HG03139 (cell line): ENCODE data around the gene RAB31.
"Not testable (repeated sequence)": the region's sequence is repeated elsewhere in the genome, so short reads cannot be mapped to it uniquely, and the experiment has no call there.

ENCODE experiments used
- ATAC-seq: cut with Tn5 transposase; IDR thresholded peaks from one replicate; pipeline ENCODE4 v1.9.1; 2021; ENCODE audit not compliant: unreplicated experiment

The RAB31 gene

GRCh38 chr18:9835825-9836224 is 127.7 kb downstream of the RAB31 start:
- ATAC-seq = no peak

DNA sequence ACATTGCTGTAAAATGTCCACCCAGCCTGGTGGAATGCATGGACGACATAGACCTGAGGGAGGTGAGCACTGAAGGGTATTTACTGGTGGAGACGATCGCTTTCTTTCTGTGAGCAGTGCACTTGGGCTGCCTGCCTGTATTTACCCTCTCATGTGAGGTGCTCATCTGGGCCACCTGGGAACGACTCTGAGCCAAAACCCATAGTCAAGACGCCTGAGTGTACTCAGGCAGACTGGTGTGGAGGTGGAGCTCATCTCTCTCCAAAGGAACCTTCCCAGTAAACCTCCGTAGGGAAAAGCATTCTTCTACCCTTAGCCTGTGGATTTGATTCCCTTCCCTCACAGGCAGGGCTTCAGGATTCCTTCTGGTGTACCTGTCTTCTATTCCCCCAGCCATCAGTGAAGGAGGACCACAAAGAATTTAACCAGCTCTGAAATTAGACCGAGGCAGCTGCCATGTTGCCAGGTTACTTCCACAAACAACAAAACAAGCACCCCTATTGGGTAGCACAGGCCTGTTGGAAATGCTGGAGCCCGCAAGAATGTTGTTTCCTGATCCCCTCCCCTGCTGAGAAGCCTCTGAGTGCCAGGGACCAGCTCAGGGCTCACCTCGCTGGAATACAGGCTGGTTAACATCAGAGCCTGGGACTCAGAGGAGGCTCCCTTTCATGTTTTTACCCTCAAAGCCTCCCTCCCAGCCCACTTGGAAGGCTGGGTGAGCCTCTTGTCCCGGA is 130.2 kb downstream of the RAB31 start:
- ATAC-seq = no peak

DNA sequence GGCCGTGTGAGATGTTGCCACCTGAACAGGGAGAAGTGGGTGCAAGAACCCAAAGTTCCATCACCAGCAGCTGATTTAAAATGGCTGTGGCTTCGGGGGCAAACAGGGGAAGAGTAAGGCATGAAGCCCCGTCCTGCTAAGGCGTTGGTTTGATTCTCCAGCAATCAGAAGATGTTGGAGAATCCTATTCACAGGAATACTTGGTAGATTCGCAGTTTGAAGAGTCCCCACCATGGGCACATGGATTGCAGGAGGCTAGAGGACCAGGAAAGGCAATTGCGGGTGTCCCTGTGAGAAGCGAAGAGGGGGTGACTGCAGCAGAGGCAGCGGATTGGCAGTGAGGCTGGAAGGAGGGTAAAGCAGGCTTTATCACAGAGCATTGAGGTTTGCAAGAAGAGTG is 131.1 kb downstream of the RAB31 start:
- no peak for ATAC-seq

- no peak for ATAC-seq
Measured at GRCh38 chr18:9839853-9840252, 131.8 kb downstream of the RAB31 start.

- no peak for ATAC-seq
Measured at GRCh38 chr18:9841752-9842151, 133.7 kb downstream of the RAB31 start.

- no peak for ATAC-seq
Measured at GRCh38 chr18:9842448-9842847, 134.3 kb downstream of the RAB31 start.

GRCh38 chr18:9845256-9845655 is 137.2 kb downstream of the RAB31 start:
- ATAC-seq = no peak

GRCh38 chr18:9846162-9846925 is 138.2 kb downstream of the RAB31 start:
- ATAC-seq = no peak

- ATAC-seq = no peak
Measured at GRCh38 chr18:9848170-9848879, 140.2 kb downstream of the RAB31 start.

- no peak for ATAC-seq
Measured at GRCh38 chr18:9849407-9850283, 141.5 kb downstream of the RAB31 start.

GRCh38 chr18:9850309-9850708 is 142.2 kb downstream of the RAB31 start:
- ATAC-seq = no peak

- no peak for ATAC-seq
Measured at GRCh38 chr18:9851511-9851910, 143.4 kb downstream of the RAB31 start.

DNA sequence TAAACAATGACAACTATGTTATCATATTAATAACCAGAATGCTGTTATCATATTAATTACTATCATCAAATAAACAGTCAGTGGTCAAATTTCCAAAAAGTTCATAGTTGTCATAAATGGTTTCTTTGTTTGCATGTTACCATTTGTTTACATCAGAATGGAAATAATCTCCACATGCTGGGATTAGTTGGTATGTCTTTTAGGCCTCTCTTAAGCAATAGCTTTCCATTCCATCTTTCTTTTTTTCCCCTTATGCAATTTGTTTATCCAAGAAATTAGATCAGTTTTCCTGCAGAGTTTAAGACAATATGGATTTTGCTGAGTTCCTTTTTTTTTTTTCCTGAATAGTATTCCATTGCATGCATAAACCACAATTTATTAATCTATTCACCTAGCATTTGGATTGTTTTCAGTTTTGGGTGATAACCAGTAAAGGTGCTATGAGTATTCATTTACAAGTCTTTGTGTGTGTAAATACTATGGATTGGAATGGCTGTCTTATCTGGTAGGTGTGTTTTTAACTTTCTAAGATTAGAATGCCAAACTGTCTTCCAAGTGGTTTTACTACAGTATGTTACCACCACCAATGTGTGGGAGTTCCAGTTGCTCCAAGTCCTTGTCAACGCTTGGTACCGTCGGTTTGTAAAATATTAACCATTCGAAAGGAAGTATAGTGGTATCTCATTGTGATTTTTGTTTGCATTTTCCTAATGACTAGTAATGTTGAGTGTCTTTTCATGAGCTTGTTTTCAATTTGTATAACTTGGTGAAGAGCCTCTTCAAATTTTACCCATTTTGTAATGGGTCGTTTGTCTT is 144.4 kb downstream of the RAB31 start:
- ATAC-seq = no peak

DNA sequence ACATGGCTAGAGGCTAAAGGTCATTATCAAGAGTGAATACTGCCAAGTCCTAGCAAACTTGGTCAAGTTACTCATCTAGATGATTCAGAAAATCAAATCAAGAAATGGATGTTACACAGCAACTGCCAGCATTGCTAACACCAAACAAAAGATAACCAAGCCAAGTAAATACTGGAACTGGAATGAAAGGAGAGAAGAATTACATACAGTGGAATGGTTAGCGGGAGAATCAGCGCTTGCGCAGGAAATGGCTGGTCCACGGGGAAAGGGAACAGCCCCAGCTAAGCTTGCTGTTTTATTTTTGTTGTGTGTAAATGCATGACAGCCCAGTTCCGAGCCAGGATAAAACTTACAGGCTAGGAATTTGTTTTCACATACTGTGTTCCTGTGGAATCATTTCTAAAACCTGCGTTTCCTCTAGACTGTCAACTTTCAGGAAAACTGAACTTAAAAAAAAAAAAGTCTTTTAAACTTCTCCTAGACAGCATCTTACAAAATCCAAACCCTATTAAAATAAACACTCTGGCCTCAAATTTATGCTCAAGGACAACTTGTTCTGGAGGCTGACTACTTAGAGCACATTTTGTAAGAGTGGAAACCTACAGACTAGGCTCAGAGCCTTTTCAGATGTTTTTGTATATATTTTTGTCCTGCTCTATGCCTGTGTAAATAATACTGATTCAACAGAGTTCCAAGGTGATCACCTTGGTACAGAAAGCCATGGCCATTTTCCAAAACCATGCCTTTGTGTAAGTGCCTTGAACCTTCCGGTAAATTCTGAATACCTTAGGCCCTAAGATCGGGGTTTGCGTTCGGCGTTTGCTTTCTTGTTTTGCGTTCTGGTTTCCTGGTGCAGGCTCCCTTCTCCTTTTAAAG is 146.9 kb downstream of the RAB31 start:
- no peak for ATAC-seq

DNA sequence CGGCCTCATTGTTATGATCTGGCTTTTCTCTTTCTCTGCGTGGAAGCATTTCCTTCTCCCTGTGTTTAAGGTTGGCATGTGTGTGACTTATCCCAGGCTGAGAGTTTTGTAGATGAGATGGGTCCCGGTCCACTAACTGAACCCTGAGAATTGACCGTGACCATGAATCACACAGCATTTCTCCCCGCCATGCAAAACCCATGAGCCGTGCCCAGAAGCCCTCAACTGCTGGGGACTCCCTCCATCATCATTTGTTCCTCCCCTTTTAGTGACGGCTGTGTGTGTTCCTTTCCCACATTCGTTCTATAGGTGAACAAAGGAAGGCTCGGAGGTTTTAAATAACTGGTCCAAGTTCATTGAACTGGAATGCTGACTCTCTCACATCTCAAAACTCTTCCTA is 147.6 kb downstream of the RAB31 start:
- ATAC-seq = no peak

DNA sequence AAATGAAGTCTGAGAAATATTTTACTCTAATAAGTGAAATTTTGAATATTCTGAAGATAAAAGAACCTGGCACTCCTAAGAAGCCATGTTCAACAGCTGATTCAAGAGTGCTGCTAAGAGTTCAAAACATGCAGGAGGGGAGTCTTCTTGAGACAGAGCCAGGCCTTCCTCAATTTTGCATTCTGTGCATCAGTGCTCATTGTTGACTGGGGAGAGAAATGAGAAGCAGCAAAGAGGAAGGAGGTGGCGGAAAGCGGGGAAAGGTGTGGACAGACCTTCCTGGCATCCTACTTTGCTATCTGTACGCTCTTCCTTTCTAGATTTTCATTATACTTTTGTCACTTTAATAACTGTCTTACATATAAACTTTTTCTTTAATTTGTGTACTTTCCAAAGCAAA is 148.0 kb downstream of the RAB31 start:
- ATAC-seq = no peak

DNA sequence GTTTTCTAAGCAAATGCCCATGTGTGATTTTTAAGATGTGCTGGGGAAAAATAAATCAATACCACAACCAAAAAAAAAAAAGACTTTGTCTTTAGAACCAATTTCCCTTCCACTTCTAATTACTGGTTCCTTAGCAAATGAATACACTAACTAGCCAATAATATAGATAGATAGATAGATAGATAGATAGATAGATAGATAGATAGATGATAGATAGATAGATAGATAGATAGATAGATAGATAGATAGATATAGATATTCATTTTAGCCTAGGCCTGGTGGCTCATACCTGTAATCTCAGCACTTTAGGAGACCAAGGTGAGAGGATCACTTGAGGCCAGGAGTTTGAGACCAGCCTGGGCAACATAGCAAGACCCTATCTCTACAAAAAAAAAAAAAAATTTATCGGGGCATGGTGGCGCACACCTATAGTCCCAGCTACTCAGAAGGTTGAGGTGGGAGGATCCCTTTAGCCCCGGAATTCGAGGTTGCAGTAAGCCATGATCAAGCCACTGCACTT is 149.4 kb downstream of the RAB31 start:
- ATAC-seq = not testable (repeated sequence)

DNA sequence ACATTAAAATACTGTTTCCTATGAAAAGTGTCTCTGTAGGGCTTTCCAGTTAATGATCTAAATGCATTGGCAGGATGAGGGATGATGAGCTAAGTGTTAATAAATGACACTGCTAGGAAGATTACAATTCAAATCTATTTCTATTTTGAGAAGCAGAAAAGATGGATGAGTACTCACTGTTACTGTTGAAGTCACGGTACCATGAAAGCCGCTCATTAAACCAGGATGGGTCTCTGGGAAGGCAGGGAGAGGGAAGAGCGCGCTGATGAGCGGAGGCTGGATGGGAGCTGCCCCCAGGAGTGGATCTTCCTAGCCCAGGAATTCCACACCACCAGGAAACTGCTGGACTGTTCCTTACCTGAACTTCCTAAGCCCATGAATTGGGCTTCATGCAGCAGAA is 150.5 kb downstream of the RAB31 start:
- no peak for ATAC-seq

GRCh38 chr18:9859232-9859631 is 151.1 kb downstream of the RAB31 start:
- no peak for ATAC-seq
